CD14-positive monocyte (primary cell): ENCODE data around the gene CHID1. TPM values are rescaled to one million over a fixed set of nuclear protein-coding genes. Genes with fewer than 3 reads are reported as not detected.

ENCODE experiments used
- DNase-seq, 3 donors: peaks; one replicate each; pipeline ENCODE4 v3.0.0-alpha.2; 2011 to 2022
- H2AFZ ChIP-seq: 2 replicates; pipeline ENCODE4 v1.6.0; 2012; ENCODE audit warnings: mild to moderate bottlenecking, low read depth, low read length, inconsistent platforms; ENCODE audit not compliant: insufficient read depth, poor library complexity, severe bottlenecking
- H3K27ac ChIP-seq, 2 donors: 1 replicate in 1 of 2; 2 replicates in 1 of 2; pipeline ENCODE4 v1.5.1; 2012 to 2013; ENCODE audit warnings: low read length in 2 of 2, control low read depth in 1 of 2, inconsistent platforms in 1 of 2, low read depth in 1 of 2, mild to moderate bottlenecking in 1 of 2
- H3K27me3 ChIP-seq, 2 donors: one replicate each; pipeline versions ENCODE4 v1.6.0 to v1.6.1; 2011 to 2013; ENCODE audit warnings: low read length in 2 of 2; ENCODE audit not compliant: control insufficient read depth in 2 of 2, insufficient read depth in 2 of 2
- H3K36me3 ChIP-seq, 2 donors: replicated peaks in 1 of 2; 1 replicate in 1 of 2; 2 replicates in 1 of 2; pipeline versions ENCODE4 v1.5.1 to v1.6.1; 2012 to 2013; ENCODE audit warnings: low read length in 2 of 2, control low read depth in 1 of 2, inconsistent platforms in 1 of 2, mild to moderate bottlenecking in 1 of 2; ENCODE audit not compliant: insufficient read depth in 2 of 2, control insufficient read depth in 1 of 2
- H3K4me1 ChIP-seq, 2 donors: 1 replicate in 1 of 2; 2 replicates in 1 of 2; pipeline versions ENCODE4 v1.5.1 to v1.6.1; 2012 to 2013; ENCODE audit warnings: low read length in 2 of 2, control low read depth in 1 of 2, inconsistent platforms in 1 of 2, mild to moderate bottlenecking in 1 of 2, moderate library complexity in 1 of 2; ENCODE audit not compliant: insufficient read depth in 2 of 2, control insufficient read depth in 1 of 2
- H3K4me2 ChIP-seq: replicated peaks from 2 replicates; pipeline ENCODE3; 2012; ENCODE audit warnings: low read length, moderate library complexity, mild to moderate bottlenecking; ENCODE audit not compliant: poor library complexity, severe bottlenecking; ENCODE audit errors: extremely low read depth
- H3K4me3 ChIP-seq, 3 experiments: fragments of 200-600 bp in 1 of 3; sonication (generic) in 1 of 3; replicated peaks in 1 of 3; 1 replicate in 2 of 3; 2 replicates in 1 of 3; pipeline ENCODE4 v1.5.1; 2011 to 2013; ENCODE audit warnings: low read length in 3 of 3, mild to moderate bottlenecking in 3 of 3, control low read depth in 2 of 3, low read depth in 2 of 3, inconsistent platforms in 1 of 3, moderate library complexity in 1 of 3
- H3K79me2 ChIP-seq: 2 replicates; pipeline ENCODE4 v1.6.0; 2012; ENCODE audit warnings: mild to moderate bottlenecking, control low read depth, inconsistent platforms, low read length, moderate library complexity; ENCODE audit not compliant: insufficient read depth
- H3K9ac ChIP-seq: 2 replicates; pipeline ENCODE4 v1.6.0; 2017; ENCODE audit warnings: low read length, mild to moderate bottlenecking; ENCODE audit not compliant: insufficient read depth, poor library complexity, severe bottlenecking
- H3K9me3 ChIP-seq, 2 donors: replicated peaks in 1 of 2; 1 replicate in 1 of 2; 2 replicates in 1 of 2; pipeline versions ENCODE4 v1.5.1 to v1.6.1; 2012 to 2013; ENCODE audit warnings: low read length in 2 of 2, control low read depth in 1 of 2; ENCODE audit not compliant: control insufficient read depth in 1 of 2, insufficient read depth in 1 of 2
- H4K20me1 ChIP-seq: 2 replicates; pipeline ENCODE4 v1.6.0; 2012; ENCODE audit warnings: mild to moderate bottlenecking, low read length, control low read depth, moderate library complexity; ENCODE audit not compliant: insufficient read depth
- H3K27ac Mint-ChIP-seq, 7 donors: one replicate each; pipeline ENCODE4 v1.8.0; 2020; ENCODE audit warnings: mild to moderate bottlenecking in 7 of 7, mixed read lengths in 7 of 7, moderate library complexity in 6 of 7, inconsistent platforms in 2 of 7
- H3K27me3 Mint-ChIP-seq, 3 donors: one replicate each; pipeline ENCODE4 v1.8.0; 2021 to 2022; ENCODE audit warnings: low read depth in 3 of 3, mild to moderate bottlenecking in 3 of 3, mixed read lengths in 3 of 3, moderate library complexity in 3 of 3, inconsistent platforms in 1 of 3
- H3K36me3 Mint-ChIP-seq, 2 donors: one replicate each; pipeline ENCODE4 v1.8.0; 2020; ENCODE audit warnings: mixed read lengths in 2 of 2, inconsistent platforms in 1 of 2, mild to moderate bottlenecking in 1 of 2
- H3K4me1 Mint-ChIP-seq: one replicate; pipeline ENCODE4 v1.8.0; 2020; ENCODE audit warnings: mild to moderate bottlenecking, mixed read lengths
- H3K4me3 Mint-ChIP-seq, 2 donors: one replicate each; pipeline ENCODE4 v1.8.0; 2020; ENCODE audit warnings: mild to moderate bottlenecking in 2 of 2, mixed read lengths in 2 of 2, moderate library complexity in 1 of 2
- H3K9me3 Mint-ChIP-seq, 7 donors: one replicate each; pipeline ENCODE4 v1.8.0; 2020 to 2022; ENCODE audit warnings: mixed read lengths in 7 of 7, mild to moderate bottlenecking in 6 of 7, moderate library complexity in 6 of 7, inconsistent platforms in 2 of 7
- WGBS: methylation state at CpG from one replicate; pipeline ENCODE4 v1.1.5; 2013; ENCODE audit warnings: missing lambda C conversion rate; ENCODE audit not compliant: insufficient coverage; 5-methylcytosine and 5-hydroxymethylcytosine counted together
- intact Hi-C, 2 donors: fragments of 100-400 bp; cut with micrococcal nuclease; formaldehyde crosslinking; loops; one replicate each; pipeline versions ENCODE4 v1.15.0 to v1.15.1; 2023
- polyA plus RNA-seq, 3 donors: library from polyadenylated mRNA; depleted of rRNA in 1 of 3; unstranded in 2 of 3; stranded (reverse) in 1 of 3; fragments of 300-500 nt in 2 of 3; fragments of >200 nt in 1 of 3; fragmentation: Illumina TruSeq in 2 of 3; gene quantifications; 1 replicate in 2 of 3; 2 replicates in 1 of 3; pipeline ENCODE4 v1.2.3, GENCODE V29; 2012 to 2021
- TF ChIP-seq, protein P1 (sequence below): fragments of 200-600 bp; IDR thresholded peaks from one replicate; pipeline ENCODE4 v1.8.0; 2022; ENCODE audit warnings: antibody characterized with exemption, mild to moderate bottlenecking

Gene CHID1
- polyA plus RNA-seq, 3 donors, result 23.2 to 45.4 (median 45.0) TPM

GRCh38 chr11:829176-829846 lies 81.3 kb downstream of the CHID1 start:
- H3K36me3 Mint-ChIP-seq, result peaks cover 17 to 21% of the 10 kb centered on the region in 2 donors
- Histone ChIP-seq H2AFZ (peak overlapping the region; percentile 54), H3K79me2 (peaks cover 14% of the 10 kb centered on the region), H3K4me1 (peaks cover 76 to 89% of the 10 kb centered on the region in 2 donors), H3K27me3 (peaks cover 10 to 56% of the 10 kb centered on the region in 2 donors), H3K4me2 (peak overlapping the region; percentile 89), H3K4me3 (peak overlapping the region; percentile 29 to 77 (median 43)), H4K20me1 (peaks cover 50% of the 10 kb centered on the region), H3K27ac (no peak overlapping the region), H3K9ac (peak overlapping the region; percentile 31), H3K36me3 (peaks cover 9 to 16% of the 10 kb centered on the region in 2 donors), H3K9me3 (no peaks in the 10 kb centered on the region)
- H3K9me3 Mint-ChIP-seq, result peaks cover 0 to 18% (median 1%) of the 10 kb centered on the region in 7 donors
- DNase-seq, result no peak
- peak overlapping the region; percentile 78 to 92 for H3K4me3 Mint-ChIP-seq
- peaks cover 64% of the 10 kb centered on the region for H3K4me1 Mint-ChIP-seq
- peak overlapping the region in 2 of 7 donors; percentile 36 to 45 for H3K27ac Mint-ChIP-seq
- H3K27me3 Mint-ChIP-seq, result peaks cover 47 to 69% (median 53%) of the 10 kb centered on the region in 3 donors
- intact Hi-C loops, result no loop called here
- WGBS, result 1% methylated on average over 39 of the region's 40 CpGs
- TF ChIP-seq, protein P1, sequence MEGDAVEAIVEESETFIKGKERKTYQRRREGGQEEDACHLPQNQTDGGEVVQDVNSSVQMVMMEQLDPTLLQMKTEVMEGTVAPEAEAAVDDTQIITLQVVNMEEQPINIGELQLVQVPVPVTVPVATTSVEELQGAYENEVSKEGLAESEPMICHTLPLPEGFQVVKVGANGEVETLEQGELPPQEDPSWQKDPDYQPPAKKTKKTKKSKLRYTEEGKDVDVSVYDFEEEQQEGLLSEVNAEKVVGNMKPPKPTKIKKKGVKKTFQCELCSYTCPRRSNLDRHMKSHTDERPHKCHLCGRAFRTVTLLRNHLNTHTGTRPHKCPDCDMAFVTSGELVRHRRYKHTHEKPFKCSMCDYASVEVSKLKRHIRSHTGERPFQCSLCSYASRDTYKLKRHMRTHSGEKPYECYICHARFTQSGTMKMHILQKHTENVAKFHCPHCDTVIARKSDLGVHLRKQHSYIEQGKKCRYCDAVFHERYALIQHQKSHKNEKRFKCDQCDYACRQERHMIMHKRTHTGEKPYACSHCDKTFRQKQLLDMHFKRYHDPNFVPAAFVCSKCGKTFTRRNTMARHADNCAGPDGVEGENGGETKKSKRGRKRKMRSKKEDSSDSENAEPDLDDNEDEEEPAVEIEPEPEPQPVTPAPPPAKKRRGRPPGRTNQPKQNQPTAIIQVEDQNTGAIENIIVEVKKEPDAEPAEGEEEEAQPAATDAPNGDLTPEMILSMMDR, result no peak

DNA sequence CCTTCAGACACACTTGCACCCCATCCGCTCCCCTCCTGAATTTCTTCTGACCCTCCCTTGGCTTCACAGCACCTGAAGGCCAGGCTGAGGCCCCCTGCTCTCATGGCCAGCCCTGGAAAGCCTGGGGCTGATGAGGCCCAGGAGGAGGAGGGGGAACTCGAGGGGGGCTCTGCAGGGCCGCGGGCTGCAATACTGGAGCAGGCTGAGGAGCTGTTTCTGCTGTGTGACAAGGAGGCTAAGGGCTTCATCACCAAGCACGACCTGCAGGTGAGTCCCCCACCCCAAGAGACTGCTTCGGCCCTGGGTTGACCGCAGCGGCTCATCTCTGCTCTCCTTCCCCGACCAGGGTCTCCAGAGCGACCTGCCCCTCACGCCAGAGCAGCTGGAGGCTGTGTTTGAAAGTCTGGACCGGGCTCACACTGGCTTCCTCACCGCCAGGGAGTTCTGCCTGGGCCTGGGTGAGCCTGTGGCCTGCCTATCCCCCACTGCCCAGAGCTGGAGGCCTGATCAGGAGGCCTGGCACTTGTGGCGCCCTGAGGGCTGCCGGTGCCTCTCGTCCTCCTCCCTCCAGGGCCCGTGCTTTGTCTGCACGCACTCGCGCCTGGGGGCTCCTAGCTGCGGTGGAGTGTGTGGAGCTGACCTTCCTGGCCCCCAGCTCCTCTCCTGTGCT lies 82.0 kb downstream of the CHID1 start:
- TF ChIP-seq, protein P1, result no peak
- WGBS, result 58% methylated on average over 14 of the region's 21 CpGs
- Histone ChIP-seq H4K20me1 (peaks cover 50% of the 10 kb centered on the region), H2AFZ (peak overlapping the region; percentile 54), H3K36me3 (peaks cover 15 to 22% of the 10 kb centered on the region in 2 donors), H3K4me1 (peaks cover 70 to 82% of the 10 kb centered on the region in 2 donors), H3K79me2 (peaks cover 14% of the 10 kb centered on the region), H3K4me3 (peak overlapping the region in 2 of 3 experiments; percentile 43 to 77), H3K27me3 (peaks cover 10 to 55% of the 10 kb centered on the region in 2 donors), H3K27ac (no peak overlapping the region), H3K4me2 (peak overlapping the region; percentile 89), H3K9ac (no peak overlapping the region), H3K9me3 (no peaks in the 10 kb centered on the region)
- intact Hi-C loops, result no loop called here
- Mint-ChIP-seq H3K4me3 (peak overlapping the region; percentile 78 to 92), H3K4me1 (peaks cover 57% of the 10 kb centered on the region), H3K36me3 (peaks cover 23 to 25% of the 10 kb centered on the region in 2 donors), H3K27ac (peak overlapping the region in 1 of 7 donors; percentile 30), H3K27me3 (peaks cover 47 to 62% (median 53%) of the 10 kb centered on the region in 3 donors), H3K9me3 (peaks cover 0 to 18% (median 1%) of the 10 kb centered on the region in 7 donors)
- no peak for DNase-seq
